ENCODE results near the gene PITPNC1. TPM values are rescaled to one million over a fixed set of nuclear protein-coding genes. Genes with fewer than 3 reads are reported as not detected.
"Not testable (repeated sequence)": the region's sequence is repeated elsewhere in the genome, so short reads cannot be mapped to it uniquely, and the experiment has no call there.

PITPNC1 gene
- total RNA-seq, 1 donor, result 25.7 TPM

DNA sequence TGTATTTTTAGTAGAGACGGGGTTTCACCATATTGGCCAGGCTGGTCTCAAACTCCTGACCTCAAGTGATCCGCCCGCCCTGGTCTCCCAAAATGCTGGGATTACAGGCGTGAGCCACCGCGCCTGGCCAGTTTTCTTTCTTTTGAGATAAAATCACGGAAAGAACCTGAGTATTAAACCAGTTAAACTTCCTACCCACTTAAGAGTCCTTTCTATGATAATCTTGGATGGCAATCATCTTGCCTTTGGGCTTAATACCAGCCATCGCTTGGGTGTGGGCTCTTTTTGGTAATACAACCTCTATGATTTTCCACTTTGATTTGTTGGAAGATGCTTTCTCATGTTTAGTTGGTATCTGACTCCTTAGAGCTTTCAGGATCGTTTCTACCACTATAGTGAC lies 24.0 kb downstream of the PITPNC1 start:
- TF ChIP-seq CTCF (IDR thresholded peaks at IDR 0.05; ENCODE audit: insufficient read depth, low read length), result no peak
- H3K4me3 ChIP-seq (ENCODE audit: low read depth, low read length), result no peak overlapping the region
- no peak for DNase-seq (ENCODE audit: low read depth)

DNA sequence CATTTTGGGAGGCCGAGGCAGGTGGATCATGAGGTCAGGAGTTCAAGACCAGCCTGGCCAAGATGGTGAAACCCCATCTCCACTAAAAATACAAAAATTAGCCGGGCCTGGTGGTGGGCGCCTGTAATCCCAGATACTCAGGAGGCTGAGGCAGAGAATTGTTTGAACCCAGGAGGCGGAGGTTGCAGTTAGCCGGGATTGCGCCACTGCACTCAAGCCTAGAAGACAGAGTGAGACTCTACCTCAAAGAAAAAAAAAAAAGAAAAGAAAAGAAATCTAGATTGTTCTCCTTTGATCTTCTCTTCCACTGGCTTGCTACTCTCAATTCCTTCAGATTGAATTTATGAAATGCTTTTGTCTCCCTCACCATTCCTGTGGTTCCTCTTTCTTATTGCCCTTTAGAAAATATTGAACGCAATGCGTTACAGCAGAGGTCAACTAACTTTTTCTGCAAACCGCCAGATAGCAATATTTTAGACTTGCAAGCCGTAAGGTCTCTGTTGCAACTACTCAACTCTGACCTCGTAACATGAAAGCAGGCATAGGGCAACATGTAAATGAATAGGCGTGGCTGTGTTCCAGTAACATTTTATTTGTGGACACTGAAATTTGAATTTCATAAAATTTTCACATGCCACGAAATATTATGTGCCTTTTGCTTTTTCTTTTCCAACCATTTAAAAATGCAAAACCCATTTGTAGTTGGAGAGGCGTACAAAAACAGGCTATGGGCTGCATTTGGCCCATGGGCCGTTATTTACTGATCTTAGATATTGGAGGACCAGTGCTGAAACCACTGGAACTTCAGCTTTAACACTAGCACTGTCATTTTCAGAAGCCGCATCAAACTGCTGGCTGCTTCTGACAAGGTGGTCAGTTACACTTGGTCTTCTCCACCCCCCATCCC lies 24.8 kb downstream of the PITPNC1 start:
- no peak overlapping the region for H3K4me3 ChIP-seq (ENCODE audit: low read depth, low read length)
- DNase-seq (ENCODE audit: low read depth), result no peak
- no peak for TF ChIP-seq CTCF (IDR thresholded peaks at IDR 0.05; ENCODE audit: insufficient read depth, low read length)

DNA sequence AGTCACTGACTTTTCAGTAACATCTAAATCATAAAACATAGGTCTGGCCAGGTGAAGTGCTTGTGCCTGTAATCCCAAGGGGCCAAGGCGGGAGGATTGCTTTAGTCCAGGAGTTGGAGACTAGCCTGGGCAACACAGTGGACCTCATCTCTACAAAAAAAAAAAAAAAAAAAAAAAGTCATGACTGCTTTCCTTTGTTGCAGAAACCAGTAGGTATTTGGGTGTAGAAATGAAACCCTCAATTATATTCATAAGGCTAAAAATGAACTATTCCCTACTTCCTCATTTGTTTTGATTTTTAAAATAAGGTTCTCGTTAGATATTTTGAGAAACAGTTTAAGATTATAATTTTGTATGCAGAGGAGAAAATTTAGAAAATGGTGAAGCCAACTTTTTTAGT lies 26.0 kb downstream of the PITPNC1 start:
- no peak for DNase-seq (ENCODE audit: low read depth)
- H3K4me3 ChIP-seq (ENCODE audit: low read depth, low read length), result no peak overlapping the region
- no peak for TF ChIP-seq CTCF (IDR thresholded peaks at IDR 0.05; ENCODE audit: insufficient read depth, low read length)

GRCh38 chr17:67403483-67403882 lies 26.4 kb downstream of the PITPNC1 start:
- H3K4me3 ChIP-seq (ENCODE audit: low read depth, low read length), result no peak overlapping the region
- DNase-seq (ENCODE audit: low read depth), result no peak
- TF ChIP-seq CTCF (IDR thresholded peaks at IDR 0.05; ENCODE audit: insufficient read depth, low read length), result no peak

- DNase-seq (ENCODE audit: low read depth); H3K4me3 ChIP-seq (ENCODE audit: low read depth, low read length): not testable (repeated sequence)
These were observed 31.4 kb downstream of the PITPNC1 start for GRCh38 chr17:67408455-67408830.

DNA sequence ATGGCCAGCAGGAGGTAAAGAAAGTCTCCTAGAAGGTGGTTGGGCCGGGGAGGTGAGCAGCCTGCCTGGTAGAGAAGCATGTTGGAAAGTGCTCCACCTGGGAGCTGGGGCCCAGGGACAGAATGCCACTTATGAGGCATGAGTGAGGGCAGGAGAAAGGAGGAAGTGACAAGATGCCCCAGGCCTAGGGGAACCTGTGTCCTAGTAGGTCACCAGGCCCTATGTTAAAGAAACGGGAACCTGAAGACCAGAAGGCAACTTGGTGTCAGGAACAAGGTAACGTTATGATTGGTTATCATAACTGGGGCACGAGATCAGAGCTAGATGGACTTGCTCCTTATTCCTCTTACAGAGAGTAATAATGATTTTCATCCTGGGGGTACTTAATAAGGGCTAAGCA lies 34.3 kb downstream of the PITPNC1 start:
- no peak for DNase-seq (ENCODE audit: low read depth)
- no peak overlapping the region for H3K4me3 ChIP-seq (ENCODE audit: low read depth, low read length)
- TF ChIP-seq CTCF (IDR thresholded peaks at IDR 0.05; ENCODE audit: insufficient read depth, low read length), result no peak

- DNase-seq (ENCODE audit: low read depth), result no peak
- no peak for TF ChIP-seq CTCF (IDR thresholded peaks at IDR 0.05; ENCODE audit: insufficient read depth, low read length)
- no peak overlapping the region for H3K4me3 ChIP-seq (ENCODE audit: low read depth, low read length)
These were observed 35.0 kb downstream of the PITPNC1 start for GRCh38 chr17:67412032-67412431.

All from fibroblast of the aortic adventitia (primary cell).